K562 (cell line): ENCODE data around the gene MALAT1. TPM values are rescaled to one million over a fixed set of nuclear protein-coding genes. Genes with fewer than 3 reads are reported as not detected.

ENCODE experiments used
- CCNT2 ChIP-seq: IDR thresholded peaks from 2 replicates; pipeline ENCODE4 v1.6.1; 2011; ENCODE audit warnings: borderline replicate concordance, low read depth, mild to moderate bottlenecking, moderate library complexity, mixed read lengths, low read length; ENCODE audit not compliant: insufficient read length; ENCODE audit errors: extremely low read depth
- FOXJ2 ChIP-seq: fragments of 200-800 bp; sonication (Bioruptor generic); IDR thresholded peaks from 2 replicates; pipeline ENCODE4 v1.6.1; 2016; ENCODE audit warnings: missing genetic modification characterization, missing compliant biosample characterization
- MYC ChIP-seq, 2 experiments: fragments of 250-450 bp in 1 of 2; sonication (Bioruptor Pico) in 1 of 2; IDR thresholded peaks; 2 replicates each; pipeline versions ENCODE4 v1.5.1 to v1.6.1; 2012 to 2021; ENCODE audit warnings: low read depth in 2 of 2, borderline replicate concordance in 1 of 2, improper control_type of control experiment in 1 of 2, low read length in 1 of 2, mild to moderate bottlenecking in 1 of 2, moderate library complexity in 1 of 2
- NR1H2 ChIP-seq: sonication (generic); formaldehyde crosslinking; IDR thresholded peaks from 2 replicates; pipeline ENCODE4 v1.4.0; 2020; ENCODE audit warnings: mild to moderate bottlenecking, missing genetic modification reagents
- POLR2B ChIP-seq: fragments of 450-650 bp; IDR thresholded peaks from 2 replicates; pipeline ENCODE4 v1.6.1; 2018; ENCODE audit warnings: low read depth; ENCODE audit not compliant: partially characterized antibody
- ZFP36 ChIP-seq: fragments of 150-350 bp; IDR thresholded peaks from 2 replicates; pipeline ENCODE4 v1.6.1; 2018; ENCODE audit warnings: low read length, low read depth; ENCODE audit not compliant: partially characterized antibody
- ZNF121 ChIP-seq: sonication (generic); formaldehyde crosslinking; conservative IDR thresholded peaks from 2 replicates; pipeline ENCODE4 v1.8.0; 2022; ENCODE audit warnings: missing genetic modification reagents
- polyA plus RNA-seq, 8 experiments: library from polyadenylated mRNA; depleted of rRNA in 4 of 8; stranded (reverse) in 5 of 8; unstranded in 3 of 8; fragments of >200 nt; fragmentation: Nextera tagmentation in 2 of 8; fragmentation: Illumina TruSeq in 1 of 8; extraction: Ambion mirVana in 2 of 8; extraction: Trizol in 1 of 8; gene quantifications; 2 replicates each; pipeline versions ENCODE4 v1.2.1 to v1.2.3, GENCODE V29; 2011 to 2014; ENCODE audit warnings: inconsistent platforms in 1 of 8, missing spikeins in 1 of 8
- total RNA-seq, 7 experiments: library from RNA; depleted of rRNA in 6 of 7; stranded (reverse); fragments of >200 nt in 6 of 7; fragmentation: Illumina TruSeq in 2 of 7; extraction: Trizol in 2 of 7; gene quantifications; 2 replicates each; pipeline versions ENCODE4 v1.2.1 to v1.2.3, GENCODE V29; 2011 to 2021; ENCODE audit warnings: low replicate concordance in 1 of 7
- TF ChIP-seq, protein P1 (sequence below), 2 experiments: fragments of 450-650 bp in 1 of 2; sonication (generic) in 1 of 2; formaldehyde crosslinking in 1 of 2; IDR thresholded peaks; 2 replicates each; pipeline versions ENCODE4 v1.7.1 to v1.9.0; 2016 to 2022; ENCODE audit warnings: inconsistent platforms in 1 of 2, mild to moderate bottlenecking in 1 of 2, missing genetic modification reagents in 1 of 2
- TF ChIP-seq, protein P2 (sequence below), 2 experiments: fragments of 450-650 bp; IDR thresholded peaks; 2 replicates each; pipeline ENCODE4 v1.6.1; 2016; ENCODE audit warnings: mild to moderate bottlenecking in 2 of 2, borderline replicate concordance in 1 of 2, low read depth in 1 of 2, moderate library complexity in 1 of 2

MALAT1 gene
- total and polyA plus RNA-seq, 9 of the 15 experiments (the other 6 are each of a cell fraction or from before 2014, with no cell fraction given) = 363 to 8,715 (median 2,351) TPM

DNA sequence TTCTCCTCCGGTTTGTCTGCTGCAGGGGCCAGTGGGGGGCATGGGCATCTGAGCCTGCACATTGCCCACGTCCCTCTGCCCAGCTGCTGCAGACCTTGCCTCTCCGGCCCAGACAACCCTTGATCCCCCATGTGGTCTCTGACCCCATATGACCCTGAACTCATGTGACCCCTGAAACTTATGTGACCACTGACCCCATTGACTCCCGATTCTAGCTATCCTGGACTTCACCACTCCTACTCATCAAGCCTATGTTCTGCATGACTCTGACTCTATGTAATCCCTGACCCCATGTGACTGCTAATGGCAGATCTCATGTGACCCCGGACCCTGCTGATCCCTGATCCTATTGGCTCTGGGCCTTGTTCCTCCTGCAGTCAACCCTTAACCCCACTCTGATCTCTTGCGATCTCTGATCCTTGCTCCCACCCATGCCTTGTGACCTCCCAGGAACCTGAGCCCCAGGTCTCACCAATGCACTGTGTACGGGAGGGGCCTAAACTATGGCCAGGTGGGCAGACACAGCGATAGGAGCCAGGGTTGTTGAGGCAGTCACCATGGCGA is 53.6 kb downstream of the MALAT1 start (continued):
- TF ChIP-seq, protein P1, sequence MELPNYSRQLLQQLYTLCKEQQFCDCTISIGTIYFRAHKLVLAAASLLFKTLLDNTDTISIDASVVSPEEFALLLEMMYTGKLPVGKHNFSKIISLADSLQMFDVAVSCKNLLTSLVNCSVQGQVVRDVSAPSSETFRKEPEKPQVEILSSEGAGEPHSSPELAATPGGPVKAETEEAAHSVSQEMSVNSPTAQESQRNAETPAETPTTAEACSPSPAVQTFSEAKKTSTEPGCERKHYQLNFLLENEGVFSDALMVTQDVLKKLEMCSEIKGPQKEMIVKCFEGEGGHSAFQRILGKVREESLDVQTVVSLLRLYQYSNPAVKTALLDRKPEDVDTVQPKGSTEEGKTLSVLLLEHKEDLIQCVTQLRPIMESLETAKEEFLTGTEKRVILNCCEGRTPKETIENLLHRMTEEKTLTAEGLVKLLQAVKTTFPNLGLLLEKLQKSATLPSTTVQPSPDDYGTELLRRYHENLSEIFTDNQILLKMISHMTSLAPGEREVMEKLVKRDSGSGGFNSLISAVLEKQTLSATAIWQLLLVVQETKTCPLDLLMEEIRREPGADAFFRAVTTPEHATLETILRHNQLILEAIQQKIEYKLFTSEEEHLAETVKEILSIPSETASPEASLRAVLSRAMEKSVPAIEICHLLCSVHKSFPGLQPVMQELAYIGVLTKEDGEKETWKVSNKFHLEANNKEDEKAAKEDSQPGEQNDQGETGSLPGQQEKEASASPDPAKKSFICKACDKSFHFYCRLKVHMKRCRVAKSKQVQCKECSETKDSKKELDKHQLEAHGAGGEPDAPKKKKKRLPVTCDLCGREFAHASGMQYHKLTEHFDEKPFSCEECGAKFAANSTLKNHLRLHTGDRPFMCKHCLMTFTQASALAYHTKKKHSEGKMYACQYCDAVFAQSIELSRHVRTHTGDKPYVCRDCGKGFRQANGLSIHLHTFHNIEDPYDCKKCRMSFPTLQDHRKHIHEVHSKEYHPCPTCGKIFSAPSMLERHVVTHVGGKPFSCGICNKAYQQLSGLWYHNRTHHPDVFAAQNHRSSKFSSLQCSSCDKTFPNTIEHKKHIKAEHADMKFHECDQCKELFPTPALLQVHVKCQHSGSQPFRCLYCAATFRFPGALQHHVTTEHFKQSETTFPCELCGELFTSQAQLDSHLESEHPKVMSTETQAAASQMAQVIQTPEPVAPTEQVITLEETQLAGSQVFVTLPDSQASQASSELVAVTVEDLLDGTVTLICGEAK (IDR thresholded peaks at IDR 0.05) = no peak
- TF ChIP-seq, protein P1 (CRISPR knock-in tag; IDR thresholded peaks at IDR 0.05) = no peak
- no peak for TF ChIP-seq POLR2B
- TF ChIP-seq, protein P2, sequence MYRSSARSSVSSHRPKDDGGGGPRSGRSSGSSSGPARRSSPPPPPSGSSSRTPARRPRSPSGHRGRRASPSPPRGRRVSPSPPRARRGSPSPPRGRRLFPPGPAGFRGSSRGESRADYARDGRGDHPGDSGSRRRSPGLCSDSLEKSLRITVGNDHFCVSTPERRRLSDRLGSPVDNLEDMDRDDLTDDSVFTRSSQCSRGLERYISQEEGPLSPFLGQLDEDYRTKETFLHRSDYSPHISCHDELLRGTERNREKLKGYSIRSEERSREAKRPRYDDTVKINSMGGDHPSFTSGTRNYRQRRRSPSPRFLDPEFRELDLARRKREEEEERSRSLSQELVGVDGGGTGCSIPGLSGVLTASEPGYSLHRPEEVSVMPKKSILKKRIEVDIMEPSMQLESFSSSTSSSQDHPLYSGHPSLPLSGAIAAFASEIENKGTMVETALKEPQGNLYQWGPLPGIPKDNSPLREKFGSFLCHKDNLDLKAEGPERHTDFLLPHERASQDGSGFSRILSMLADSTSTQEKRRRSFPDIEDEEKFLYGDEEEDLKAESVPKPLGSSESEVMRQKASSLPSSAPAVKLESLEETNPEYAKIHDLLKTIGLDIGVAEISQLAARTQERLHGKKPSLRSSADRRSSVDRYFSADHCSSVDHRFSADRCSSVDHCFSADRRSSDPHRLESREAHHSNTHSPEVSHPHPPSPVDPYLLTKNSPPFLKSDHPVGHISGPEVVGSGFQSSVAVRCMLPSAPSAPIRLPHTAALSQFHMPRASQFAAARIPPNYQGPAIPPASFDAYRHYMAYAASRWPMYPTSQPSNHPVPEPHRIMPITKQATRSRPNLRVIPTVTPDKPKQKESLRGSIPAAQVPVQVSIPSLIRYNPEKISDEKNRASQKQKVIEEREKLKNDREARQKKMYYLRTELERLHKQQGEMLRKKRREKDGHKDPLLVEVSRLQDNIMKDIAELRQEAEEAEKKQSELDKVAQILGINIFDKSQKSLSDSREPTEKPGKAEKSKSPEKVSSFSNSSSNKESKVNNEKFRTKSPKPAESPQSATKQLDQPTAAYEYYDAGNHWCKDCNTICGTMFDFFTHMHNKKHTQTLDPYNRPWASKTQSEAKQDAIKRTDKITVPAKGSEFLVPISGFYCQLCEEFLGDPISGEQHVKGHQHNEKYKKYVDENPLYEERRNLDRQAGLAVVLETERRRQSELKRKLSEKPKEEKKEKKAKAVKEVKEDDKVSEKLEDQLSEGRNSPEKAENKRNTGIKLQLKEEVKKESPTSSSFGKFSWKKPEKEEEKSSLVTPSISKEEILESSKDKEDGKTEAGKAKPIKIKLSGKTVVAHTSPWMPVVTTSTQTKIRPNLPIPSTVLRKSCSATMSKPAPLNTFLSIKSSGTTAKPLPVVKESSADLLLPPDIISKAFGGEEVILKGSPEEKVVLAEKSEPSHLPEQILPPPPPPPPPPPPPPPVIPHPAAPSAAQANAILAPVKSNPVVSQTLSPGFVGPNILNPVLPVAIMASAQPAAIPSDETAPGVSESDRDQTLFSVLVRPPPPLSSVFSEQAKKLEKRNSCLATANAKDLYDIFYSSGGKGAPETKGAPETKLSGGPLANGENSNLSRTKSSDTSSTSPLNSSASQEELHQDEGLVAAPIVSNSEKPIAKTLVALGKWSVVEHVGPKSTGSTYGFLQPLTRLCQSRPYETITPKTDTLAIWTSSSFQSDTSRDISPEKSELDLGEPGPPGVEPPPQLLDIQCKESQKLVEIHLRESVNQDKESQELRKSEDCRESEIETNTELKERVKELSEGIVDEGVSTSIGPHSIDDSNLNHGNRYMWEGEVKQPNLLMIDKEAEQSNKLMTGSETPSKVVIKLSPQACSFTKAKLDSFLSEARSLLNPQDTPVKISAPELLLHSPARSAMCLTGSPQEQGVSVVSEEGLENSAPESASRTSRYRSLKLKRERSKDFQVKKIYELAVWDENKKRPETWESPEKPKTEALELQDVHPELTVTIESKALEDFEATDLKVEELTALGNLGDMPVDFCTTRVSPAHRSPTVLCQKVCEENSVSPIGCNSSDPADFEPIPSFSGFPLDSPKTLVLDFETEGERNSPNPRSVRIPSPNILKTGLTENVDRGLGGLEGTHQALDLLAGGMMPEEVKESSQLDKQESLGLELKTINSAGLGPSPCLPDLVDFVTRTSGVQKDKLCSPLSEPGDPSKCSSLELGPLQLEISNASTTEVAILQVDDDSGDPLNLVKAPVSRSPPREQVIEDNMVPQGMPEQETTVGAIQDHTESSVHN (IDR thresholded peaks at IDR 0.05; ENCODE audit: borderline replicate concordance in 1 of 2, low read depth in 1 of 2) = no peak
- no peak for TF ChIP-seq CCNT2
- TF ChIP-seq NR1H2 (CRISPR knock-in tag) = no peak
- TF ChIP-seq ZNF121 (CRISPR knock-in tag) = no peak
- no peak for TF ChIP-seq FOXJ2 (tag)
- TF ChIP-seq MYC (IDR thresholded peaks at IDR 0.05; ENCODE audit: low read depth, low read length) = no peak
- no peak for TF ChIP-seq MYC (CRISPR knock-in tag; IDR thresholded peaks at IDR 0.05; ENCODE audit: borderline replicate concordance, low read depth)
- TF ChIP-seq ZFP36 = no peak
